Fibroblast of peridontal ligament (primary cell): Measurements from ENCODE around the gene TMEM131.
"Not testable (repeated sequence)": the region's sequence is repeated elsewhere in the genome, so short reads cannot be mapped to it uniquely, and the experiment has no call there.

Experiments used
- DNase-seq: peaks from one replicate; pipeline ENCODE4 v3.0.0-alpha.2; 2010; ENCODE audit errors: extremely low read depth

TMEM131 gene

GRCh38 chr2:97995734-97996624 lies at the start of gene TMEM131:
TSS of gene TMEM131 (minus strand) at chr2:97995948. CDS start at chr2:97995662, 286 bp downstream.
- DNase-seq, result peak; percentile 87

GRCh38 chr2:98044730-98045129 lies 49.0 kb upstream of the TMEM131 start:
- not testable (repeated sequence) for DNase-seq

GRCh38 chr2:98043101-98043500 lies 47.4 kb upstream of the TMEM131 start:
- no peak for DNase-seq

- DNase-seq, result no peak
Observed at GRCh38 chr2:98040331-98040939, 44.7 kb upstream of the TMEM131 start.

GRCh38 chr2:98039085-98039756 lies 43.5 kb upstream of the TMEM131 start:
- no peak for DNase-seq

- DNase-seq, result no peak
Observed at GRCh38 chr2:98037666-98038336, 42.1 kb upstream of the TMEM131 start.

GRCh38 chr2:98037206-98037605 lies 41.5 kb upstream of the TMEM131 start:
- no peak for DNase-seq

- DNase-seq, result no peak
Observed at GRCh38 chr2:98036349-98037000, 40.7 kb upstream of the TMEM131 start.

- no peak for DNase-seq
Observed at GRCh38 chr2:98034745-98035144, 39.0 kb upstream of the TMEM131 start.

GRCh38 chr2:98032086-98032485 lies 36.3 kb upstream of the TMEM131 start:
- DNase-seq, result no peak

- DNase-seq, result no peak
Observed at GRCh38 chr2:98029718-98030222, 34.0 kb upstream of the TMEM131 start.

GRCh38 chr2:98028931-98029717 lies 33.4 kb upstream of the TMEM131 start:
- DNase-seq, result no peak

- peak; percentile 17 for DNase-seq
Observed at GRCh38 chr2:98028101-98028561, 32.4 kb upstream of the TMEM131 start.

- DNase-seq, result no peak
Observed at GRCh38 chr2:98027538-98027937, 31.8 kb upstream of the TMEM131 start.

- DNase-seq, result no peak
Observed at GRCh38 chr2:98026927-98027522, 31.3 kb upstream of the TMEM131 start.

GRCh38 chr2:98026292-98026691 lies 30.5 kb upstream of the TMEM131 start:
- peak; percentile 29 for DNase-seq

GRCh38 chr2:98025481-98026037 lies 29.8 kb upstream of the TMEM131 start:
- no peak for DNase-seq

- not testable (repeated sequence) for DNase-seq
Observed at GRCh38 chr2:98022067-98022466, 26.3 kb upstream of the TMEM131 start.

- DNase-seq, result no peak
Observed at GRCh38 chr2:98020992-98021713, 25.4 kb upstream of the TMEM131 start.
